ENCODE measurements around the gene DGUOK.

- TF ChIP-seq CTCF (IDR thresholded peaks at IDR 0.05) (no peak), POLR2A (IDR thresholded peaks at IDR 0.05) (no peak)
Observed at GRCh38 chr2:73979686-73980085, 53.0 kb downstream of the DGUOK start.
